GM23338 (cell line): ENCODE data around the gene IFNLR1. TPM values are rescaled to one million over a fixed set of nuclear protein-coding genes. Genes with fewer than 3 reads are reported as not detected.

Experiments used
- ATAC-seq: fragments of 200-7000 bp; cut with Tn5 transposase; 3 replicates; pipeline ENCODE4 v1.9.1; 2020
- DNase-seq: peaks from one replicate; pipeline ENCODE4 v3.0.0-alpha.2; 2015; ENCODE audit warnings: low spot score
- H2AFZ ChIP-seq: fragments of 200-600 bp; sonication (generic); 2 replicates; pipeline ENCODE4 v1.8.0; 2016; ENCODE audit warnings: antibody characterized with exemption, mild to moderate bottlenecking, moderate library complexity
- H3F3A ChIP-seq: fragments of 200-600 bp; sonication (generic); replicated peaks from 2 replicates; pipeline ENCODE4 v1.8.0; 2017; ENCODE audit warnings: antibody characterized with exemption, mixed run types, low read depth
- H3K27ac ChIP-seq: fragments of 200-600 bp; sonication (generic); 2 replicates; pipeline ENCODE4 v1.6.1; 2016; ENCODE audit warnings: low read depth
- H3K27me3 ChIP-seq: fragments of 200-600 bp; sonication (generic); 2 replicates; pipeline ENCODE4 v1.8.0; 2016; ENCODE audit warnings: mild to moderate bottlenecking, mixed run types, moderate library complexity; ENCODE audit not compliant: insufficient read depth
- H3K36me3 ChIP-seq: fragments of 200-600 bp; sonication (generic); 2 replicates; pipeline ENCODE4 v1.8.0; 2016; ENCODE audit warnings: mild to moderate bottlenecking; ENCODE audit not compliant: insufficient read depth
- H3K4me1 ChIP-seq: fragments of 200-600 bp; sonication (generic); 2 replicates; pipeline ENCODE4 v1.8.0; 2016; ENCODE audit warnings: mild to moderate bottlenecking, moderate library complexity; ENCODE audit not compliant: insufficient read depth
- H3K4me2 ChIP-seq: fragments of 200-600 bp; sonication (generic); 2 replicates; pipeline ENCODE4 v1.7.1; 2017; ENCODE audit warnings: mixed run types
- H3K4me3 ChIP-seq: fragments of 200-600 bp; sonication (generic); 2 replicates; pipeline ENCODE4 v1.6.1; 2016; ENCODE audit warnings: mixed run types
- H3K79me2 ChIP-seq: fragments of 200-600 bp; sonication (generic); replicated peaks from 2 replicates; pipeline ENCODE4 v1.8.0; 2017; ENCODE audit warnings: mild to moderate bottlenecking; ENCODE audit not compliant: insufficient read depth
- H3K9me2 ChIP-seq: fragments of 200-600 bp; sonication (generic); 2 replicates; pipeline ENCODE4 v1.8.0; 2017; ENCODE audit not compliant: insufficient read depth
- H4K20me1 ChIP-seq: fragments of 200-600 bp; sonication (generic); replicated peaks from 2 replicates; pipeline ENCODE4 v1.8.0; 2017; ENCODE audit warnings: mild to moderate bottlenecking; ENCODE audit not compliant: insufficient read depth
- H3K27ac Mint-ChIP-seq: 2 replicates; pipeline ENCODE4 v1.8.0; 2020; ENCODE audit warnings: inconsistent platforms, mild to moderate bottlenecking, moderate library complexity, mixed read lengths
- H3K27me3 Mint-ChIP-seq: 3 replicates; pipeline ENCODE4 v1.8.0; 2022; ENCODE audit warnings: low read depth, mild to moderate bottlenecking, moderate library complexity, mixed read lengths, inconsistent platforms; ENCODE audit not compliant: insufficient read depth, poor library complexity
- H3K36me3 Mint-ChIP-seq: 3 replicates; pipeline ENCODE4 v1.8.0; 2021; ENCODE audit warnings: low read depth, mild to moderate bottlenecking, inconsistent platforms, moderate library complexity, mixed read lengths
- H3K4me1 Mint-ChIP-seq: 3 replicates; pipeline ENCODE4 v1.8.0; 2020; ENCODE audit warnings: mild to moderate bottlenecking, inconsistent platforms, mixed read lengths
- H3K4me3 Mint-ChIP-seq: 3 replicates; pipeline ENCODE4 v1.8.0; 2021; ENCODE audit warnings: moderate library complexity, mild to moderate bottlenecking, inconsistent platforms, mixed read lengths
- H3K9me3 Mint-ChIP-seq: 3 replicates; pipeline ENCODE4 v1.8.0; 2020; ENCODE audit warnings: moderate library complexity, mild to moderate bottlenecking, inconsistent platforms, mixed read lengths
- CREB1 ChIP-seq: fragments of 250-450 bp; sonication (Bioruptor Pico); IDR thresholded peaks from 2 replicates; pipeline ENCODE4 v1.5.0; 2020; ENCODE audit warnings: low read depth, mild to moderate bottlenecking, moderate library complexity
- EZH2 ChIP-seq: fragments of 200-600 bp; sonication (generic); IDR thresholded peaks from one replicate; pipeline ENCODE4 v1.8.0; 2017; ENCODE audit warnings: antibody characterized with exemption, mild to moderate bottlenecking, low read depth; ENCODE audit not compliant: unreplicated experiment
- EZH2phosphoT487 ChIP-seq: fragments of 200-600 bp; sonication (generic); IDR thresholded peaks from one replicate; pipeline ENCODE4 v1.8.1; 2018; ENCODE audit warnings: antibody characterized with exemption; ENCODE audit not compliant: unreplicated experiment
- JUNB ChIP-seq: IDR thresholded peaks from one replicate; pipeline ENCODE4 v1.6.1; 2016; ENCODE audit warnings: antibody characterized with exemption; ENCODE audit not compliant: unreplicated experiment
- NANOG ChIP-seq: IDR thresholded peaks from 2 replicates; pipeline ENCODE4 v1.6.1; 2016; ENCODE audit warnings: antibody characterized with exemption, borderline replicate concordance
- POLR2AphosphoS5 ChIP-seq: IDR thresholded peaks from 2 replicates; pipeline ENCODE4 v1.6.1; 2016; ENCODE audit warnings: antibody characterized with exemption, low read depth
- STAT1 ChIP-seq: IDR thresholded peaks from one replicate; pipeline ENCODE4 v1.6.1; 2016; ENCODE audit warnings: antibody characterized with exemption; ENCODE audit not compliant: unreplicated experiment
- ZNF114 ChIP-seq: fragments of 250-450 bp; sonication (Bioruptor Pico); IDR thresholded peaks from 2 replicates; pipeline ENCODE4 v1.5.0; 2020; ENCODE audit warnings: mild to moderate bottlenecking, moderate library complexity
- ZNF331 ChIP-seq: fragments of 250-450 bp; sonication (Bioruptor Pico); IDR thresholded peaks from 2 replicates; pipeline ENCODE4 v1.5.0; 2020; ENCODE audit warnings: low read depth, mild to moderate bottlenecking, moderate library complexity
- polyA plus RNA-seq: library from polyadenylated mRNA; unstranded; fragments of >200 nt; fragmentation: Nextera tagmentation; extraction: Ambion mirVana; gene quantifications from 2 replicates; pipeline ENCODE4 v1.2.1, GENCODE V29; 2016
- total RNA-seq: library from RNA; depleted of rRNA; stranded (reverse); fragments of >200 nt; shearing (Covaris generic); gene quantifications from 2 replicates; pipeline ENCODE4 v1.2.3, GENCODE V29; 2014
- TF ChIP-seq, protein P1 (sequence below): IDR thresholded peaks from one replicate; pipeline ENCODE4 v1.6.1; 2018; ENCODE audit warnings: antibody characterized with exemption; ENCODE audit not compliant: unreplicated experiment
- TF ChIP-seq, protein P2 (sequence below): fragments of 250-450 bp; sonication (Bioruptor Pico); IDR thresholded peaks from 2 replicates; pipeline ENCODE4 v1.5.0; 2020; ENCODE audit warnings: mild to moderate bottlenecking, moderate library complexity
- TF ChIP-seq, protein P3 (sequence below), 2 experiments: fragments of 200-600 bp in 1 of 2; sonication (generic) in 1 of 2; conservative IDR thresholded peaks; 2 replicates each; pipeline versions ENCODE4 v1.5.1 to v1.6.1; 2016 to 2017; ENCODE audit warnings: antibody characterized with exemption in 2 of 2, low read depth in 2 of 2, mild to moderate bottlenecking in 2 of 2, moderate library complexity in 1 of 2
- TF ChIP-seq, protein P4 (sequence below): IDR thresholded peaks from 2 replicates; pipeline ENCODE4 v1.6.1; 2016; ENCODE audit warnings: antibody characterized with exemption

The IFNLR1 gene
- total and polyA plus RNA-seq, 2 experiments from 2014 or later, result 4.2 to 6.2 TPM

DNA sequence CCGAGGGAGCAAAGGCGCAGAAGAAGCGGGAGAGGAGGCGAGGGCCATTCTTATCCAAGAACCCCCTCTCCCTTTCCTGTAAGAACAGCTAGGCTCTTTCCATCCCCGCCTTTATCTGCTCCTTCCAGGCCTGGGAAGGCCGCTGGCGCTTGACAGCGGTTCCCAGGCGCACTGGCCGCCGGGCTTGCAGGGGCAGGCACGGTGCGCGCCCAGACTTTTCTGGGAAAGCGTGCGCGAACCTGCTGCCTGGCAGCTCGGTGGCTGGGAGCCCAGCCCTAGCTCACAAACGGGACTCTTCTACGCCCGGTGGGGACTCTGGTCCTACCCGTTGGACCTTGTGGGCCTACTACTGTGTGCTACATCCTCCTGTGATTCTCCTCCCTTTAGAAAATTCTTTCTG lies 8.8 kb upstream of the IFNLR1 start:
- DNase-seq, result peak; percentile 41
- TF ChIP-seq, protein P1, sequence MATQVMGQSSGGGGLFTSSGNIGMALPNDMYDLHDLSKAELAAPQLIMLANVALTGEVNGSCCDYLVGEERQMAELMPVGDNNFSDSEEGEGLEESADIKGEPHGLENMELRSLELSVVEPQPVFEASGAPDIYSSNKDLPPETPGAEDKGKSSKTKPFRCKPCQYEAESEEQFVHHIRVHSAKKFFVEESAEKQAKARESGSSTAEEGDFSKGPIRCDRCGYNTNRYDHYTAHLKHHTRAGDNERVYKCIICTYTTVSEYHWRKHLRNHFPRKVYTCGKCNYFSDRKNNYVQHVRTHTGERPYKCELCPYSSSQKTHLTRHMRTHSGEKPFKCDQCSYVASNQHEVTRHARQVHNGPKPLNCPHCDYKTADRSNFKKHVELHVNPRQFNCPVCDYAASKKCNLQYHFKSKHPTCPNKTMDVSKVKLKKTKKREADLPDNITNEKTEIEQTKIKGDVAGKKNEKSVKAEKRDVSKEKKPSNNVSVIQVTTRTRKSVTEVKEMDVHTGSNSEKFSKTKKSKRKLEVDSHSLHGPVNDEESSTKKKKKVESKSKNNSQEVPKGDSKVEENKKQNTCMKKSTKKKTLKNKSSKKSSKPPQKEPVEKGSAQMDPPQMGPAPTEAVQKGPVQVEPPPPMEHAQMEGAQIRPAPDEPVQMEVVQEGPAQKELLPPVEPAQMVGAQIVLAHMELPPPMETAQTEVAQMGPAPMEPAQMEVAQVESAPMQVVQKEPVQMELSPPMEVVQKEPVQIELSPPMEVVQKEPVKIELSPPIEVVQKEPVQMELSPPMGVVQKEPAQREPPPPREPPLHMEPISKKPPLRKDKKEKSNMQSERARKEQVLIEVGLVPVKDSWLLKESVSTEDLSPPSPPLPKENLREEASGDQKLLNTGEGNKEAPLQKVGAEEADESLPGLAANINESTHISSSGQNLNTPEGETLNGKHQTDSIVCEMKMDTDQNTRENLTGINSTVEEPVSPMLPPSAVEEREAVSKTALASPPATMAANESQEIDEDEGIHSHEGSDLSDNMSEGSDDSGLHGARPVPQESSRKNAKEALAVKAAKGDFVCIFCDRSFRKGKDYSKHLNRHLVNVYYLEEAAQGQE, result no peak
- TF ChIP-seq EZH2phosphoT487 (no peak), NANOG (no peak), EZH2 (no peak), ZNF114 (CRISPR knock-in tag) (no peak), STAT1 (no peak), ZNF331 (no peak), JUNB (no peak), POLR2AphosphoS5 (no peak), CREB1 (CRISPR knock-in tag) (no peak)
- TF ChIP-seq, protein P2, sequence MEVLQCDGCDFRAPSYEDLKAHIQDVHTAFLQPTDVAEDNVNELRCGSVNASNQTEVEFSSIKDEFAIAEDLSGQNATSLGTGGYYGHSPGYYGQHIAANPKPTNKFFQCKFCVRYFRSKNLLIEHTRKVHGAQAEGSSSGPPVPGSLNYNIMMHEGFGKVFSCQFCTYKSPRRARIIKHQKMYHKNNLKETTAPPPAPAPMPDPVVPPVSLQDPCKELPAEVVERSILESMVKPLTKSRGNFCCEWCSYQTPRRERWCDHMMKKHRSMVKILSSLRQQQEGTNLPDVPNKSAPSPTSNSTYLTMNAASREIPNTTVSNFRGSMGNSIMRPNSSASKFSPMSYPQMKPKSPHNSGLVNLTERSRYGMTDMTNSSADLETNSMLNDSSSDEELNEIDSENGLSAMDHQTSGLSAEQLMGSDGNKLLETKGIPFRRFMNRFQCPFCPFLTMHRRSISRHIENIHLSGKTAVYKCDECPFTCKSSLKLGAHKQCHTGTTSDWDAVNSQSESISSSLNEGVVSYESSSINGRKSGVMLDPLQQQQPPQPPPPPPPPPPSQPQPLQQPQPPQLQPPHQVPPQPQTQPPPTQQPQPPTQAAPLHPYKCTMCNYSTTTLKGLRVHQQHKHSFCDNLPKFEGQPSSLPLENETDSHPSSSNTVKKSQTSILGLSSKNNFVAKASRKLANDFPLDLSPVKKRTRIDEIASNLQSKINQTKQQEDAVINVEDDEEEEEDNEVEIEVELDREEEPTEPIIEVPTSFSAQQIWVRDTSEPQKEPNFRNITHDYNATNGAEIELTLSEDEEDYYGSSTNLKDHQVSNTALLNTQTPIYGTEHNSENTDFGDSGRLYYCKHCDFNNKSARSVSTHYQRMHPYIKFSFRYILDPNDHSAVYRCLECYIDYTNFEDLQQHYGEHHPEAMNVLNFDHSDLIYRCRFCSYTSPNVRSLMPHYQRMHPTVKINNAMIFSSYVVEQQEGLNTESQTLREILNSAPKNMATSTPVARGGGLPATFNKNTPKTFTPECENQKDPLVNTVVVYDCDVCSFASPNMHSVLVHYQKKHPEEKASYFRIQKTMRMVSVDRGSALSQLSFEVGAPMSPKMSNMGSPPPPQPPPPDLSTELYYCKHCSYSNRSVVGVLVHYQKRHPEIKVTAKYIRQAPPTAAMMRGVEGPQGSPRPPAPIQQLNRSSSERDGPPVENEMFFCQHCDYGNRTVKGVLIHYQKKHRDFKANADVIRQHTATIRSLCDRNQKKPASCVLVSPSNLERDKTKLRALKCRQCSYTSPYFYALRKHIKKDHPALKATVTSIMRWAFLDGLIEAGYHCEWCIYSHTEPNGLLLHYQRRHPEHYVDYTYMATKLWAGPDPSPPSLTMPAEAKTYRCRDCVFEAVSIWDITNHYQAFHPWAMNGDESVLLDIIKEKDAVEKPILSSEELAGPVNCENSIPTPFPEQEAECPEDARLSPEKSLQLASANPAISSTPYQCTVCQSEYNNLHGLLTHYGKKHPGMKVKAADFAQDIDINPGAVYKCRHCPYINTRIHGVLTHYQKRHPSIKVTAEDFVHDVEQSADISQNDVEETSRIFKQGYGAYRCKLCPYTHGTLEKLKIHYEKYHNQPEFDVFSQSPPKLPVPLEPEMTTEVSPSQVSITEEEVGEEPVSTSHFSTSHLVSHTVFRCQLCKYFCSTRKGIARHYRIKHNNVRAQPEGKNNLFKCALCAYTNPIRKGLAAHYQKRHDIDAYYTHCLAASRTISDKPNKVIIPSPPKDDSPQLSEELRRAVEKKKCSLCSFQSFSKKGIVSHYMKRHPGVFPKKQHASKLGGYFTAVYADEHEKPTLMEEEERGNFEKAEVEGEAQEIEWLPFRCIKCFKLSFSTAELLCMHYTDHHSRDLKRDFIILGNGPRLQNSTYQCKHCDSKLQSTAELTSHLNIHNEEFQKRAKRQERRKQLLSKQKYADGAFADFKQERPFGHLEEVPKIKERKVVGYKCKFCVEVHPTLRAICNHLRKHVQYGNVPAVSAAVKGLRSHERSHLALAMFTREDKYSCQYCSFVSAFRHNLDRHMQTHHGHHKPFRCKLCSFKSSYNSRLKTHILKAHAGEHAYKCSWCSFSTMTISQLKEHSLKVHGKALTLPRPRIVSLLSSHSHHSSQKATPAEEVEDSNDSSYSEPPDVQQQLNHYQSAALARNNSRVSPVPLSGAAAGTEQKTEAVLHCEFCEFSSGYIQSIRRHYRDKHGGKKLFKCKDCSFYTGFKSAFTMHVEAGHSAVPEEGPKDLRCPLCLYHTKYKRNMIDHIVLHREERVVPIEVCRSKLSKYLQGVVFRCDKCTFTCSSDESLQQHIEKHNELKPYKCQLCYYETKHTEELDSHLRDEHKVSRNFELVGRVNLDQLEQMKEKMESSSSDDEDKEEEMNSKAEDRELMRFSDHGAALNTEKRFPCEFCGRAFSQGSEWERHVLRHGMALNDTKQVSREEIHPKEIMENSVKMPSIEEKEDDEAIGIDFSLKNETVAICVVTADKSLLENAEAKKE (CRISPR knock-in tag), result no peak
- TF ChIP-seq, protein P3, sequence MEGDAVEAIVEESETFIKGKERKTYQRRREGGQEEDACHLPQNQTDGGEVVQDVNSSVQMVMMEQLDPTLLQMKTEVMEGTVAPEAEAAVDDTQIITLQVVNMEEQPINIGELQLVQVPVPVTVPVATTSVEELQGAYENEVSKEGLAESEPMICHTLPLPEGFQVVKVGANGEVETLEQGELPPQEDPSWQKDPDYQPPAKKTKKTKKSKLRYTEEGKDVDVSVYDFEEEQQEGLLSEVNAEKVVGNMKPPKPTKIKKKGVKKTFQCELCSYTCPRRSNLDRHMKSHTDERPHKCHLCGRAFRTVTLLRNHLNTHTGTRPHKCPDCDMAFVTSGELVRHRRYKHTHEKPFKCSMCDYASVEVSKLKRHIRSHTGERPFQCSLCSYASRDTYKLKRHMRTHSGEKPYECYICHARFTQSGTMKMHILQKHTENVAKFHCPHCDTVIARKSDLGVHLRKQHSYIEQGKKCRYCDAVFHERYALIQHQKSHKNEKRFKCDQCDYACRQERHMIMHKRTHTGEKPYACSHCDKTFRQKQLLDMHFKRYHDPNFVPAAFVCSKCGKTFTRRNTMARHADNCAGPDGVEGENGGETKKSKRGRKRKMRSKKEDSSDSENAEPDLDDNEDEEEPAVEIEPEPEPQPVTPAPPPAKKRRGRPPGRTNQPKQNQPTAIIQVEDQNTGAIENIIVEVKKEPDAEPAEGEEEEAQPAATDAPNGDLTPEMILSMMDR (conservative IDR thresholded peaks at IDR 0.05; ENCODE audit: low read depth in 2 of 2), result no peak
- TF ChIP-seq, protein P4, sequence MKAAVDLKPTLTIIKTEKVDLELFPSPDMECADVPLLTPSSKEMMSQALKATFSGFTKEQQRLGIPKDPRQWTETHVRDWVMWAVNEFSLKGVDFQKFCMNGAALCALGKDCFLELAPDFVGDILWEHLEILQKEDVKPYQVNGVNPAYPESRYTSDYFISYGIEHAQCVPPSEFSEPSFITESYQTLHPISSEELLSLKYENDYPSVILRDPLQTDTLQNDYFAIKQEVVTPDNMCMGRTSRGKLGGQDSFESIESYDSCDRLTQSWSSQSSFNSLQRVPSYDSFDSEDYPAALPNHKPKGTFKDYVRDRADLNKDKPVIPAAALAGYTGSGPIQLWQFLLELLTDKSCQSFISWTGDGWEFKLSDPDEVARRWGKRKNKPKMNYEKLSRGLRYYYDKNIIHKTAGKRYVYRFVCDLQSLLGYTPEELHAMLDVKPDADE, result no peak
- Histone ChIP-seq H4K20me1 (no peaks in the 10 kb centered on the region), H2AFZ (no peak overlapping the region), H3K79me2 (no peaks in the 10 kb centered on the region), H3K9me2 (no peaks in the 10 kb centered on the region), H3K27me3 (no peaks in the 10 kb centered on the region), H3K4me2 (no peak overlapping the region), H3F3A (no peaks in the 10 kb centered on the region), H3K36me3 (no peaks in the 10 kb centered on the region), H3K4me1 (no peaks in the 10 kb centered on the region), H3K27ac (no peak overlapping the region), H3K4me3 (no peak overlapping the region)
- ATAC-seq, result peak; percentile 42
- H3K4me3 Mint-ChIP-seq, result no peak overlapping the region
- H3K36me3 Mint-ChIP-seq, result no peaks in the 10 kb centered on the region; the same call in 2 of the 3 replicates
- H3K27ac Mint-ChIP-seq, result no peak overlapping the region
- no peaks in the 10 kb centered on the region for H3K4me1 Mint-ChIP-seq
- no peaks in the 10 kb centered on the region for H3K9me3 Mint-ChIP-seq
- no peaks in the 10 kb centered on the region for H3K27me3 Mint-ChIP-seq
